Cardiac muscle cell (in vitro differentiated cells and primary cell): Measurements from ENCODE around the gene ASPG. TPM values are rescaled to one million over a fixed set of nuclear protein-coding genes. Genes with fewer than 3 reads are reported as not detected.

ENCODE experiments used
- DNase-seq, 2 donors: peaks; one replicate each; pipeline versions ENCODE4 v3.0.0 to v3.0.0-alpha.2; 2010 to 2017; ENCODE audit warnings: low read depth in 1 of 2, low spot score in 1 of 2
- H3K27ac ChIP-seq: fragments of 200-600 bp; sonication (generic); 2 replicates; pipeline ENCODE4 v1.5.1; 2016
- H3K27me3 ChIP-seq: fragments of 200-600 bp; sonication (generic); 2 replicates; pipeline ENCODE4 v1.6.0; 2016; ENCODE audit warnings: control low read depth
- H3K36me3 ChIP-seq: fragments of 200-600 bp; sonication (generic); 2 replicates; pipeline ENCODE4 v1.5.1; 2016; ENCODE audit warnings: control low read depth
- H3K4me1 ChIP-seq: fragments of 200-600 bp; sonication (generic); 2 replicates; pipeline ENCODE4 v1.8.1; 2017; ENCODE audit warnings: low read depth, mild to moderate bottlenecking, mixed run types
- H3K4me3 ChIP-seq: fragments of 200-600 bp; sonication (generic); 2 replicates; pipeline ENCODE4 v1.5.1; 2016; ENCODE audit warnings: mild to moderate bottlenecking
- H3K9me3 ChIP-seq: fragments of 200-600 bp; sonication (generic); 2 replicates; pipeline ENCODE4 v1.5.1; 2017; ENCODE audit warnings: low read depth, mild to moderate bottlenecking, control low read depth
- polyA plus RNA-seq: library from polyadenylated mRNA; unstranded; fragments of >200 nt; fragmentation: Nextera tagmentation; extraction: Ambion mirVana; gene quantifications from 2 replicates; pipeline ENCODE4 v1.2.1, GENCODE V29; 2016
- total RNA-seq: library from RNA; depleted of rRNA; stranded (reverse); fragments of >200 nt; gene quantifications from 2 replicates; pipeline ENCODE4 v1.2.3, GENCODE V29; 2016
- TF ChIP-seq, protein P1 (sequence below): IDR thresholded peaks from 2 replicates; pipeline ENCODE4 v1.5.1; 2012; ENCODE audit warnings: low read depth, mild to moderate bottlenecking, low read length

ASPG gene
- total and polyA plus RNA-seq, 2 experiments from 2014 or later, result 3.4 to 7.3 TPM

DNA sequence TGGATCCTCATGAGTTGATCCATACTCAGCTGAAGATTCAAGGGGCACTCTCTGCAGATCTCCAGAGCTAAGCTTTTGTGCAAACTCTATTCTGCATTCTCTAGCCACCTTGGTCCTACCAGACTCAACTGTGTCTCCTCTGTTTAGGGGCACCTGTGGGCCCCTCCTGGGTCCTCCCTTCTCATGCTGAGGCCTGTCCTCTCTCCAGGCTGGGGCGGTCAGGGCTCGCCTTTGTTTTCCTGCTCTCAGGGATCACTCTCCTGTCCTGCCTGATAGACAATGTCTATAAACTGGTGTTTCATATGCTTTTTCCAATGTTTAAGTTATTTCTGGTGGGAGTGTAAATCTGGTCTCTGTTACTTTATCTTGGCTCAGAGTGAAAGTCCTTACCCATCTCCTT is 41.3 kb downstream of the ASPG start:
- no peak overlapping the region for H3K27ac ChIP-seq
- H3K27me3 ChIP-seq, result peaks cover 5% of the 10 kb centered on the region
- TF ChIP-seq, protein P1, sequence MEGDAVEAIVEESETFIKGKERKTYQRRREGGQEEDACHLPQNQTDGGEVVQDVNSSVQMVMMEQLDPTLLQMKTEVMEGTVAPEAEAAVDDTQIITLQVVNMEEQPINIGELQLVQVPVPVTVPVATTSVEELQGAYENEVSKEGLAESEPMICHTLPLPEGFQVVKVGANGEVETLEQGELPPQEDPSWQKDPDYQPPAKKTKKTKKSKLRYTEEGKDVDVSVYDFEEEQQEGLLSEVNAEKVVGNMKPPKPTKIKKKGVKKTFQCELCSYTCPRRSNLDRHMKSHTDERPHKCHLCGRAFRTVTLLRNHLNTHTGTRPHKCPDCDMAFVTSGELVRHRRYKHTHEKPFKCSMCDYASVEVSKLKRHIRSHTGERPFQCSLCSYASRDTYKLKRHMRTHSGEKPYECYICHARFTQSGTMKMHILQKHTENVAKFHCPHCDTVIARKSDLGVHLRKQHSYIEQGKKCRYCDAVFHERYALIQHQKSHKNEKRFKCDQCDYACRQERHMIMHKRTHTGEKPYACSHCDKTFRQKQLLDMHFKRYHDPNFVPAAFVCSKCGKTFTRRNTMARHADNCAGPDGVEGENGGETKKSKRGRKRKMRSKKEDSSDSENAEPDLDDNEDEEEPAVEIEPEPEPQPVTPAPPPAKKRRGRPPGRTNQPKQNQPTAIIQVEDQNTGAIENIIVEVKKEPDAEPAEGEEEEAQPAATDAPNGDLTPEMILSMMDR, result no peak
- H3K4me1 ChIP-seq, result no peaks in the 10 kb centered on the region
- no peaks in the 10 kb centered on the region for H3K9me3 ChIP-seq
- no peak for DNase-seq
- no peak overlapping the region for H3K4me3 ChIP-seq
- no peaks in the 10 kb centered on the region for H3K36me3 ChIP-seq

DNA sequence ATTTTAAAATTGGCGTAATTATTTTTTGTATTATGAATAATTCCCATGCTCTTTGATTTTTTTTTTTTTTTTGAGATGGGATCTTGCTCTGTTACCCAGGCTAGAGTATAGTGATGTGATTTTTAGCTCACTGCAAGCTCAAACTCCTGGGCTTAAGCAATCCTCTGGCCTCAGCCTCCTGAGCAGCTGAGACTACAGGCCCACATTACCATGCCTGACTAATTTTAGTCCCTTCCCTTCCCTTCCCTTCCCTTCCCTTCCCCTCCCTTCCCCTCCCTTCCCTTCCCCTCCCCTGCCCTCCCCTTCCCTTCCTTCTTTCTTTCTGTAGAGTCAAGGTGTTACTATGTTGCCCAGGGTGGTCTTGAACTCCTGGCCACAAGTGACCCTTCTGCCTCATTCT is 43.5 kb downstream of the ASPG start:
- Histone ChIP-seq H3K27ac (no peak overlapping the region), H3K4me1 (no peaks in the 10 kb centered on the region), H3K36me3 (no peaks in the 10 kb centered on the region), H3K9me3 (no peaks in the 10 kb centered on the region), H3K4me3 (no peak overlapping the region), H3K27me3 (peaks cover 13% of the 10 kb centered on the region)
- no peak for DNase-seq
- TF ChIP-seq, protein P1, result no peak

GRCh38 chr14:104129556-104129955 is 44.1 kb downstream of the ASPG start:
- no peak overlapping the region for H3K27ac ChIP-seq
- no peak for DNase-seq
- no peaks in the 10 kb centered on the region for H3K36me3 ChIP-seq
- no peaks in the 10 kb centered on the region for H3K9me3 ChIP-seq
- H3K4me1 ChIP-seq, result no peaks in the 10 kb centered on the region
- H3K4me3 ChIP-seq, result no peak overlapping the region
- peaks cover 18% of the 10 kb centered on the region for H3K27me3 ChIP-seq
- TF ChIP-seq, protein P1, result no peak

DNA sequence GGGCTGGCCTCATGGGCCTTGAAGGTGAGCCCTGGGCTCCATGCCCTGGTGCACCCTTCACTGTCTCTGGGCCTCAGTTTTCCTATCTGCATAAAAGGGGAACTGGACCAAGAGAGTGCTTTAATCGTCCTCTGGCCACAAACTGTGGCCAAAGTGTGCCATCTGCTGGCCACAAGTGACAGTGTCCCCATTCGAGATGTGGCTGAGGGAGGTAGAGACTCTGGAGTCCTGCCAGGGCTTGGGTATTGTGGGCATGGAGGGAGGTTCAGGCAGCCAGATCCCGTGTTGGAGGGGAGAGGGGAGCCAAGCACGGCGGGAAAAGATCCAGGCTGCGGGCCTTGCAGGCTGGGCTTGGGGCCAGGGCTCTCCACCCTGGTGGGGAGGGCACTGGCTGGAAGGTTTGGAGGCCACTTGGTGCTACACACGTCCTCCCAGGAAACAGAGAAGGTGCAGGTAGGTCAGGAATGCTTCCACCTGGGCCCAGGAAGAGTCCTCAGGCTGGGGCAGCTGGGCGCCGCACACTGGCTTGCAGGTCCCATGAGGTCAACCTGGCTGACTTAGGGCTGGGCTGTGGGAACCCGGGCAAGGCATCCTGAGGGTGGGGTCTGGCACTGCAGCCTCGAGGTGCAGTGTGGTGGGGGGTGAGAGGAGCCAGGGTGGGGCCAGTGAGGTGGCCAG is 45.6 kb downstream of the ASPG start:
- peak; percentile 44 to 58 for DNase-seq
- Histone ChIP-seq H3K4me3 (no peak overlapping the region), H3K27ac (no peak overlapping the region), H3K27me3 (peaks cover 34% of the 10 kb centered on the region), H3K9me3 (no peaks in the 10 kb centered on the region), H3K36me3 (no peaks in the 10 kb centered on the region), H3K4me1 (no peaks in the 10 kb centered on the region)
- TF ChIP-seq, protein P1, result peak; percentile 60

DNA sequence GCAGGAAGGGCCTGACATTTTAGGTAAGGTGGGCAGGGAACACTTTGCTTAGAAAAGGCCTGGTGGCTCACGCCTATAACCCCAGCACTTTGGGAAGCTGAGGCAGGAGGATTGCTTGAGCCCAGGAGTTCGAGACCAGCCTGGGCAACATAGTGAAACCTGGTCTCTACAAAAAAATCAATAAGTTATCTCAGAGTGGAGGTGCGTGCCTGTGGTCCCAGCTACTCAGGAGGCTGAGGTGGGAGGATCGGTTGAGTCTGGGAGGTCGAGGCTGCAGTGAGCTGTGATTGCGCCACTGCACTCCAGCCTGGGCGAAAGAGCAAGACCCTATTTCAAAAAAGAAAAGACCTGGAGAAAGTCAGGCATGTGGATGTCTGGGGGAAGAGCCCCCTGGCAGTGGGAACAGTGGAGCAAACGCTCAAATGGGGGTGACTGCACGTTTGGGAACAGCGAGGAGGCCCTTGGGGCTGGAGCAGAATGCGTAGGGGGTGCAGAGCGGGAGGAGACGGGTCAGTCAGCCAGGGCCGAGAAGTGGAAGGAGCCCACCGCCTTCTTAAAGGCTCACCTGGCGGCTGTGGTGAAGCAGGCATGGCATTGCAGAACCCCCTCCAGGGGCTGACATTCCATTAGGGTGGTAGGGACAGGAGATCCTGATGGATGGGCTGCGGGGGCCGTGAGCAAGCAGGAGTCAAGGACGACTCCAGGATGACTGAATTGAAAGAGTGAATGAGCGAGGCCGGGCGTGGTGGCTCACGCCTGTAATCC is 46.6 kb downstream of the ASPG start:
- no peak for DNase-seq

More for the DNA sequence above, 46.6 kb downstream of the ASPG start:
- TF ChIP-seq, protein P1, result no peak
- Histone ChIP-seq H3K36me3 (no peaks in the 10 kb centered on the region), H3K27me3 (peaks cover 43% of the 10 kb centered on the region), H3K9me3 (no peaks in the 10 kb centered on the region), H3K4me1 (no peaks in the 10 kb centered on the region), H3K27ac (no peak overlapping the region), H3K4me3 (no peak overlapping the region)
